ENCODE measurements around the gene EIF4A3.

DNA sequence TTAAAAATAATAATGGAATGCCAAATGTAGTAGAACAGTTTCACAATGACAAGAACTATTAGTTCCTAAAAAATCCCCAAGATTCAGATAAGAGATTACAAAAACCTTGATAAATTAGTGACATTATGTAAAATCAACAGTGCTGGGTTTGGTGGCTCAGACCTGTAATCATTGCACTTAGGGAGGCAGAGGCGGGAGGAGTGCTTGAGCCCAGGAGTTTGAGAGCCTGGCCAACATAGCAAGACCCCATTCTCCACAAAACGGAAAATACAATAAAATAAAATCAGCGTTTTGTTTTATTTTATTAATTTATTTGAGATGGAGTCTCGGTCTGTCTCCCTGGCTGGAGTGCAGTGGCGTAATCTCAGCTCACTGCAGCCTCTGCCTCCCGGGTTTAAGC is 27.0 kb upstream of the EIF4A3 start:
- TF ChIP-seq CTCF (IDR thresholded peaks at IDR 0.05) (no peak), POLR2A (IDR thresholded peaks at IDR 0.05) (no peak)
